HG03432 (cell line): Measurements from ENCODE around the gene TNFRSF12A.

ENCODE experiments used
- ATAC-seq: cut with Tn5 transposase; IDR thresholded peaks from one replicate; pipeline ENCODE4 v1.9.1; 2021; ENCODE audit warnings: mild to moderate bottlenecking, moderate library complexity; ENCODE audit not compliant: unreplicated experiment

The TNFRSF12A gene

DNA sequence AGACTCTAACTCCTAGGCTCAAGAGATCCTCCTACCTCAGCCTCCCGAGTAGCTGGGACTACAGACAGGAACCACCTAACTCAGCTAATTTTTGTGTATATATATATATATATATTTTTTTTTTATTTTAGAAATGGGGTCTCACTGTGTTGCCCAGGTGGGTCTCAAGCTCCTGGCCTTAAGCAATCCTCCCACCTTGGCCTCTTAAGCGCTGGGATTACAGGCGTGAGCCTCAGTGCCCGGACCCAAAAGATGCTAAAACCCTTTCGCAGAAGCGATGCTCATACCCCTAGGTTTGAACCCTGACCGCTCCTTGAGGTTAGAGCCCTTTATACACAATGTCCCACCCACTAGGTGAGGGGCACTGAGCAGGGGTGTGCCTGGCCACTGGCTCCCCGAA, 9.7 kb upstream of the TNFRSF12A start:
- no peak for ATAC-seq

DNA sequence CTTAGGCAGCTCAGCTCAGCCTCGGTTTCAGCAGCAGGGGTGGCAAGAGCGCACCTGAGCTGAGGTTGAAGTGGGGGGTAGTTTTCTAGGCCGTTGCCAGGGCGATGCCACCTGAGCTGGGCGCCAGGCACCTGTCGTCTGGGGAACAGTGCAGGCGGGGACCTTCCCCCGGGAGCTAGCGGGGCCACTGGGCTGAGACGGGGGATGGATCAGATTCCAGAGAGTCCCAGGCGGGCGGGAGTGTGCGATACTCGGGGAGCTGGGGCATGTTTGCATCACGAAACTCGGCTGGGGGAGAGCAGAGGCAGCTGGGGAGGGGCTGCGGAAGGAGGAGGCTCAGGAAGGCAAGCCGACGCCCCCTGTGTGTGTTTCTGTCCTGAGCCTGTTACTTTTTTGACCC, 7.9 kb upstream of the TNFRSF12A start:
- no peak for ATAC-seq

DNA sequence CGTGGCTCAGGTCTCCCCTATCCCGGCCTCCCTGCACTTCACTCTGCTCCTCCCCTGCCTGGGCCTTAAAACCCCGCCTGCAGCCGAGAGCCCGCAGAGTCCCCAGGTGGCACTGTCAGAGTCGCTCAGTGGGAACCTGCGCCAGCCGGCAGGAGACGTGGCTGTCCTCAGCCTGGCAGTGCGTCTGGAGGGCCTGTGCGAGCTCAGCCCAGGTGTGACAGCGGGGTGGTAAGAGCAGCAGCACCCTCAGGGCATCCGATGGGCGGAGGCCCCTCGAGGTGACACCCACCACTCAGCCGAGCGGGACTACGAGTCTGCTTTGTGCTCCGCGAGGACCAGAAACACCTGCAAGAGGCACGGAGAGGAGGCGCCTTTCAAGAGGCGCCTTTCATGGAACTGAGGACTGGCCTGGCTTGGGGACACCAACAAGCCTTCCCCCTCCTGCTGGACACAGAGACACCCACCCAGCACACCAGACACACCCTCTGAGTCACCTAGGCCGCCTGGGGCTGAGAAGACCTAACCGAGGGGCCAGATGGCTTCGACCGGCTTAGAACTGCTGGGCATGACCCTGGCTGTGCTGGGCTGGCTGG, 7.2 kb upstream of the TNFRSF12A start, which contains the start of gene CLDN9:
Gene CLDN9 (plus strand): TSS at position 96 of the 593 bp plus-strand sequence. CDS start 440 bp downstream, at position 536.
- no peak for ATAC-seq

- ATAC-seq, result no peak
Observed at GRCh38 chr16:3013491-3013951, 6.6 kb upstream of the TNFRSF12A start.

DNA sequence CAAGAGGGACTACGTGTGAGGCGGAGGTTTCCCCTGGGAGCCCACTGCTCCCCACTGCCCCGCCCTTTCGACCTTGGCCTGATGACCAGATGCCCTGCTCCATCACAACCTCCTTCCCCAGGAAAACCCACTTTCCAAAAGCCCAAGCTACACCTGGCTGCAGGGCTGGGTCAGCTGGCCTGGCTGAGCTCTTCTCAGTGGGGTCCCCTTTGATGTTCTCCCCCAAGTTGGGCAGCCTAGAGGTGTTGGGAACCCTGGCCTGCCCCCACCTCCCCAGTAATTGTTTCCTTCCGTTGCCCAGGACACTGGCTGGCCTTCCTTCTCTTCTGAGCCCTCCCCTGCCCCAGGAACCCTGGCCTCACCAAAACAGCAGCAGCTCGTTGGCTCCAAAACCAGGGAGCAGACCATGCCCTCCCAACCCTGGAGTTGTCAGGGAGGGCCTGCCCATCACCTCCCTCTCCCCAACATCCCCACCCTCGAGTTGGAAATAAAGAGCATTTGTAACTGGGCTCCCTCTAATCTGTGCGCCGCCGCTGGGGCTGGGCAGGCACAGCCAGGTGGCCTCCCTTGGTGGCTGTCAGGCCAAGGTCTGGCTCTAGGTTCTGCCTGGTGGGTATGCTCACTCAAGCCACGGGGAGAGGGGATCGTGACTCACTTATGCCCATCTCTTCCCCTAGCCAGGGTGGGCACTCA, 6.0 kb upstream of the TNFRSF12A start:
- ATAC-seq, result no peak

- no peak for ATAC-seq
Observed at GRCh38 chr16:3014971-3015370, 5.2 kb upstream of the TNFRSF12A start.

DNA sequence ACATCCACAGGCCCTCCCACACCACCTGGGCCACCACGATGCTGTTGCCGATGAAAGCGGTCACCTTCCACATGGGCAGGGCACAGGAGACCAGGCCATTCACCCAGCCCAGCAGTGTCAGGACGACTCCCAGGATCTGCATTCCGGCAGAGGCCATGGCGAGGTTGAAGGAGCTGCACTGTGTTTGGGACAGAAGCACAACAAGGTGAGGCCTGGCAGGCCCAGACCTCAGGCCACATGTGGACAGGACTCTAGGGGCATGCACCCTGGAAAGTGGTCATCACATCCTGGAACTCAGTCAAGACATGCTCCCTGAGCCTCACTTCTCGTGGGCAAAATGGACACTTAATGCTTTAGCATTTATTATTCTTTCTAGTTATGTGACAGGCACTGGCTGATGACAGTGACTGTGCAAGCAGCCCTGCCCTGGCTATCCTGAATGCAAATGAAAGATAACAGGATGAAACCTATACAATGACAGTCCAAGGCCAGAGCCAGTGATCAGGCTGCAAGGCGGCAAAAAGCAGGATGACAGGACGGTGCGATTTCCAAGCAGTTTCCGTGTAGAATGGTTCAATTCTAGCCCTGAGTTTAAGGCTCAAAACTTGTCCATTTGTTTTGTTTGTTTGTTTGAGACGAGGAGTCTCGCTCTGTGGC, 4.2 kb upstream of the TNFRSF12A start:
- ATAC-seq, result no peak

DNA sequence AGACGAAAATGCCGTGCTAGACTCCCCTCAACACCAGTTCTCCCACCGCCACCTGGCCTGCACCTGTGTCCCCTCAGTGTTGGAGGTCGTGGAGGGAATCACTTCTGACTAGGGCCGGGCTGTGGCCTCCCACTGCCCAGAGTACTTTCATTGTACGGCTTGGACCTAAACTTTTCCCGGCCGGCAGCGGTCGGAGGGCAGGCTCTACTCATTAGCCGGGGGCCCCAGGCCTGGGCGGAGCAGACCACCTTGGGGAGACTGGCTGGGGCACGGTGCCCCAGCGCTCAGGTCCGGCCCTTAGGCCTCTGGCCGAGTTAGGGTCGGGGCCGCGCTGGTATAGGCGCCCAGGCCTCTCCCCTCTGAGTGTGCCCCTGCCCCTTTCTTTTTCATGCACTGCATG, 2.8 kb upstream of the TNFRSF12A start:
- ATAC-seq, result no peak

DNA sequence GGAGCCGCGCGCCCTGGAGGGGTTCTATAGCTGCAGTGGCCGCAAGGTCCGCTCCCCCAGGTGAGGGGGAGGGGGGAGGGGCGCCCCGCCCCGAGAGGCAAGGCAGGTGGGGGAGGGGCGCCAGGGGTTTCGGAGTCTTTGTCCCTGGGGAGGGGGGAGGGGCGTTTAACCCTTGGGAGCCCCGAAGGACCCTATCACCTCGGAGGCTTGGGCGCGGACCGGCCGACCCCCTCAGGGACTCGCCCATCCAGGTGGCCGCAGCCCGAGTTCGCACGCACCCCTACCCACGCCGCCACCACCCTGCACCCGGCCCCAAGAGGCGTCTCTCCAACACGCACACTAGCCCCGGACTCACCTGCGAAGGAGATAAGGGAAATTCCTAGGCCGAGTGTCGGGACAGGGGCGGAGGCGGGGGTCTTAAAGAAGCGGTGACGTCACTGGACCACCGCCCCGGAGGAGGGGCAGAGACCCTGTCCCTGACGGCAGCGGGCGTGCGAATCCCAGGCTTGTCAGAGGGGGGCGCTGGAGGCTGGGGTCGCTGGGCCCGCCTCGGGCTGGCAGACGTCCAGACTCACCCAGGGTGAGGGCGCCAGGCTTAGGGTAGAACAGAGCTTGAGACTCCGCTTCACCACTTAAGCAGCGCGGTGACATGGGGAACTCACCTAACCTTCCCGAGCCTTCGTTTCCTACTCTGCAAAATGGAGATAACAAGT, 2.2 kb upstream of the TNFRSF12A start, which contains the start of gene CLDN6:
Gene CLDN6 (minus strand): TSS at position 390 of the 713 bp plus-strand sequence. CDS start 2,162 bp downstream, outside the sequence.
- no peak for ATAC-seq

DNA sequence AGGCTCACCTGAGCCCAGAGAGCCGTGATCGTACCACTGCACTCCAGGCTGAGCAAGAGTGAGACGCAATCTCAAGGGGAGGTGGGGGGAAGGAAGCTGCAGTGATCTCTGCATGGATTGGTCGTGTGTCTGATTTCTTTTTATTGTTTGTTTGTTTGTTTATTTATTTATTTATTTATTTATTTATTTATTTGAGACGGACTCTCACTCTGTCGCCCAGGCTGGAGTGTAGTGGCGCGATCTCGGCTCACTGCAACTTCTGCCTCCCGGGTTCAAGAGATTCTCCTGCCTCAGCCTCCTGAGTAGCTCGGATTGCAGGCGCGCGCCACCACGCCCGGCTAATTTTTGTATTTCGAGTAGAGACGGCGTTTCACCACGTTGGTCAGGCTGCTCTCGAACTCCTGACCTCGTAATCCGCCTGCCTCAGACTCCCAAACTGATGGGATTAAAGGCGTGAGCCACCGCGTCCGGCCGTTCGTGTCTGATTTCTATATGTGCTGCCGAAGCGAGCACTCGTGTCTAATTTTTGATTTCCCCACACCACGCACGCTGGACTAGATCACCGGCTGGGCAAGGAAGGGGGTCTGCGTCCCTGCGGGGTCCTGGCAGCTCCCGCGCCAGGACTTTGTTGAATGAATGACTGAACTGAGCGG, 448 bp upstream of the TNFRSF12A start:
- ATAC-seq, result no peak

- ATAC-seq, result no peak
Observed at GRCh38 chr16:3020604-3021448, 658 bp downstream of the TNFRSF12A start.

GRCh38 chr16:3021449-3022207, 1.5 kb downstream of the TNFRSF12A start:
- ATAC-seq, result peak; percentile 30

- ATAC-seq, result no peak
Observed at GRCh38 chr16:3022208-3022683, 2.1 kb downstream of the TNFRSF12A start.

- no peak for ATAC-seq
Observed at GRCh38 chr16:3022684-3023414, 2.7 kb downstream of the TNFRSF12A start.

DNA sequence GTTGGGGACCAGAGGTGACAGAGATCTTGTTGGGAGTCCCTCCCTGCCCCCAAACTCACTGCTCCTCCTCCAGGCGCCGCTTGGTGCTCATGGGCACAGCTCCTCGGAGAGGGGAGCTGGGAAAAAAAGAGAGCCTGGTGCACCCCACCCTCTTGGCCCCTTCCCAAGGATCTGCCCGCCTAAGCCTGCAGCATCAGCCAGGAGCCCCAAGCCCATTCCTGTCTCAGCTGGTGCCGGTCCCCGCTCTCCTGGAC, 3.2 kb downstream of the TNFRSF12A start:
- no peak for ATAC-seq

DNA sequence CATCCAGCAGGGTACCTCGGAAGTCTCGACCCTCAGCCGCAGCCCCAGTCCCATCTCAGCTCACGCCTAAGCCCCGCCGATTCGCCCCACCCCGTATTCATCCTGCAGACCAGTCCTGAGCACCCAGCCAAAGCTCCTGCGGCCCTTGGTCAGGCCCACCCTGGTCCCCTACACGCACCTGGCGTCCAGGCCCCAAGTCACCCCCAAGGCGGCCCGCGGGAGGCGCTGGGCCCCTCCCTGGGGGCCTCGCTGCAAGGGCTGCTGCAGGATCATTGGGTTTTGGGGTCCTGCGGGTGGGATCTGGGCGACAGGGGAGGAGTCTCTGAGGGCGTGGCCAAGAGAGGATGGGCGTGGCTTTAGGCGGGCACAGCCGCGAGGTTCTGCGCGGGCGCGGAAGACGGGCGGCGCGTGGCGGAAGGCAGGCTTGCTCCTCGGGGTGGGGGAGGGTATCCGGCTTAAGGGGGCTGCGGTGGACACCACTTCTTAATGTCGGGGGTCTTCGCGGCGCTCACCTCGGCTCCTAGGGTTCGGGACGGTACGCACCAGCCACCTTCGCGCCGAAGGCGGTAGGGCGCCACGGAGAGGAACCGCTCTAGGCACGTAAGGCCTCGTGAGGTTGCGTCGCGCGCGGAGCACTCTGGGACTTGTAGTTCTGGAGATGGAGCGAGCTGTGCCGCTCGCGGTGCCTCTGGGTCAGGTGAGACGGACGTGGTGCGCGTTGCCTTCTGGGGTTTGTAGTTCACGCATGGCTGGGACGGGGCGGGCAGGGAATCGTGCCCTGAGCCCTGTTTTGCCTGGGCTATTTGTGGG, 3.7 kb downstream of the TNFRSF12A start, which contains the start of the genes HCFC1R1 and THOC6:
Gene HCFC1R1 (minus strand): TSS at position 274 of the 810 bp plus-strand sequence. CDS start 1 bp downstream, at position 273.
Gene THOC6 (plus strand): TSS at position 367 of the 810 bp plus-strand sequence. CDS start 292 bp downstream, at position 659.
- peak; percentile 75 for ATAC-seq
